MG63 (cell line): Measurements from ENCODE around the gene C3orf33. TPM values are rescaled to one million over a fixed set of nuclear protein-coding genes. Genes with fewer than 3 reads are reported as not detected.

ENCODE experiments used
- DNase-seq: peaks from one replicate; pipeline ENCODE4 v3.0.0-alpha.2; 2020
- H3K27me3 ChIP-seq: fragments of 250-450 bp; sonication (Bioruptor Pico); 2 replicates; pipeline ENCODE4 v1.5.1; 2020; ENCODE audit warnings: mild to moderate bottlenecking, moderate library complexity
- H3K36me3 ChIP-seq: fragments of 250-450 bp; sonication (Bioruptor Pico); 2 replicates; pipeline ENCODE4 v1.5.1; 2020; ENCODE audit warnings: mild to moderate bottlenecking, moderate library complexity
- H3K4me3 ChIP-seq: fragments of 250-450 bp; sonication (Bioruptor Pico); 2 replicates; pipeline ENCODE4 v1.5.1; 2020; ENCODE audit warnings: mild to moderate bottlenecking, moderate library complexity
- H3K9me3 ChIP-seq: fragments of 250-450 bp; sonication (Bioruptor Pico); 2 replicates; pipeline ENCODE4 v1.5.1; 2020; ENCODE audit warnings: mild to moderate bottlenecking, moderate library complexity
- total RNA-seq: library from RNA; depleted of rRNA; stranded (reverse); fragments of >200 nt; shearing (Covaris generic); gene quantifications from 2 replicates; pipeline ENCODE4 v1.2.3, GENCODE V29; 2014; ENCODE audit warnings: low replicate concordance; rRNA removed

C3orf33 gene
- total RNA-seq, 1 experiment from 2014 or later, result 5.1 TPM

GRCh38 chr3:155714295-155714718 lies 91.8 kb downstream of the C3orf33 start:
- H3K9me3 ChIP-seq, result no peaks in the 10 kb centered on the region
- no peak for DNase-seq

More at GRCh38 chr3:155714295-155714718, 91.8 kb downstream of the C3orf33 start:
- Histone ChIP-seq H3K36me3 (no peaks in the 10 kb centered on the region), H3K27me3 (no peaks in the 10 kb centered on the region), H3K4me3 (no peak overlapping the region)

Other genes starting within 250 kb of the C3orf33 start
- gene PLCH1, start 61.2 kb downstream of the C3orf33 start, total RNA-seq, result not detected in 2 replicates
- gene SLC33A1, start 48.1 kb upstream of the C3orf33 start, total RNA-seq, result 30.2 and 50.1 TPM in 2 replicates
- gene GMPS, start 64.4 kb upstream of the C3orf33 start, total RNA-seq, result 51.3 and 56.7 TPM in 2 replicates